Fibroblast of lung (primary cell): ENCODE data around the gene BAD.

Experiments
- CTCF ChIP-seq, 2 donors: IDR thresholded peaks in 1 of 2; conservative IDR thresholded peaks in 1 of 2; 1 replicate in 1 of 2; 2 replicates in 1 of 2; pipeline ENCODE4 v1.5.1; 2011 to 2012; ENCODE audit warnings: low read length in 2 of 2, control low read depth in 1 of 2, inconsistent platforms in 1 of 2, low read depth in 1 of 2, mild to moderate bottlenecking in 1 of 2
- EZH2 ChIP-seq: IDR thresholded peaks from 2 replicates; pipeline ENCODE4 v1.5.1; 2012; ENCODE audit warnings: low read length, control low read depth, mild to moderate bottlenecking; ENCODE audit errors: missing control alignments

- TF ChIP-seq CTCF (conservative IDR thresholded peaks at IDR 0.05 in 1 of 2, IDR thresholded peaks at IDR 0.05 in 1 of 2; ENCODE audit: low read depth in 1 of 2, low read length in 2 of 2) (no peak), EZH2 (no peak)
These were observed 51.5 kb downstream of the BAD start for GRCh38 chr11:64232967-64233315.
